Thymus (tissue), 11 donors: ENCODE results near the gene P3H2. TPM values are rescaled to one million over a fixed set of nuclear protein-coding genes. Genes with fewer than 3 reads are reported as not detected.

Source experiments
- DNase-seq, 9 donors: peaks; one replicate each; pipeline ENCODE4 v3.0.0-alpha.2; 2013; ENCODE audit warnings: low spot score in 9 of 9, low read depth in 6 of 9, missing footprints in 1 of 9
- H3K27ac ChIP-seq, 2 donors: one replicate each; pipeline ENCODE4 v1.5.1; 2013; ENCODE audit warnings: control low read depth in 1 of 2, low read depth in 1 of 2, low read length in 1 of 2, mild to moderate bottlenecking in 1 of 2, moderate library complexity in 1 of 2
- H3K27me3 ChIP-seq, 2 donors: one replicate each; pipeline ENCODE4 v1.5.1; 2013; ENCODE audit warnings: low read length in 1 of 2; ENCODE audit not compliant: control insufficient read depth in 2 of 2, insufficient read depth in 1 of 2
- H3K36me3 ChIP-seq, 2 donors: one replicate each; pipeline ENCODE4 v1.5.1; 2013; ENCODE audit warnings: low read length in 1 of 2, mild to moderate bottlenecking in 1 of 2, moderate library complexity in 1 of 2; ENCODE audit not compliant: control insufficient read depth in 2 of 2, insufficient read depth in 2 of 2
- H3K4me1 ChIP-seq, 2 donors: one replicate each; pipeline ENCODE4 v1.5.1; 2013; ENCODE audit warnings: low read length in 2 of 2; ENCODE audit not compliant: control insufficient read depth in 2 of 2, insufficient read depth in 2 of 2
- H3K4me3 ChIP-seq, 2 donors: one replicate each; pipeline ENCODE4 v1.5.1; 2013; ENCODE audit warnings: low read length in 2 of 2, control low read depth in 1 of 2, mild to moderate bottlenecking in 1 of 2
- H3K9me3 ChIP-seq, 2 donors: one replicate each; pipeline ENCODE4 v1.5.1; 2013; ENCODE audit warnings: low read length in 1 of 2, mild to moderate bottlenecking in 1 of 2; ENCODE audit not compliant: control insufficient read depth in 2 of 2, insufficient read depth in 1 of 2
- WGBS: extraction: QIAGEN DNeasy Blood & Tissue Kit; methylation state at CpG from one replicate; pipeline ENCODE4 v1.1.7; 2013; 5-methylcytosine and 5-hydroxymethylcytosine counted together
- polyA plus RNA-seq: library from polyadenylated mRNA; stranded (reverse); fragments of 200-250 nt; gene quantifications from one replicate; pipeline ENCODE4 v1.2.3, GENCODE V29; 2013
- total RNA-seq: library from RNA; stranded (reverse); fragments of 120-200 nt; gene quantifications from one replicate; pipeline ENCODE4 v1.2.4, GENCODE V29; 2013
- donor health status: healthy.

The P3H2 gene
- total and polyA plus RNA-seq, 2 donors: 5.9 to 8.0 TPM

- no peak overlapping the region for H3K4me3 ChIP-seq
- no peak overlapping the region for H3K27ac ChIP-seq
- H3K4me1 ChIP-seq: no peaks in the 10 kb centered on the region
- 65% methylated on average over 5 of the region's 5 CpGs for WGBS
- no peaks in the 10 kb centered on the region for H3K27me3 ChIP-seq
- H3K9me3 ChIP-seq: no peaks in the 10 kb centered on the region
- DNase-seq: no peak
- no peaks in the 10 kb centered on the region for H3K36me3 ChIP-seq
These were observed 138.3 kb downstream of the P3H2 start for GRCh38 chr3:189982321-189982945.

GRCh38 chr3:189981668-189982067 is 139.0 kb downstream of the P3H2 start:
- no peaks in the 10 kb centered on the region for H3K36me3 ChIP-seq
- H3K27ac ChIP-seq: no peak overlapping the region
- DNase-seq: no peak

GRCh38 chr3:189978753-189979152 is 141.9 kb downstream of the P3H2 start:
- Histone ChIP-seq H3K4me1 (no peaks in the 10 kb centered on the region), H3K4me3 (no peak overlapping the region), H3K27ac (no peak overlapping the region), H3K36me3 (no peaks in the 10 kb centered on the region), H3K27me3 (no peaks in the 10 kb centered on the region), H3K9me3 (no peaks in the 10 kb centered on the region)
- 72% methylated on average over 3 of the region's 3 CpGs for WGBS
- no peak for DNase-seq

More at GRCh38 chr3:189981668-189982067, 139.0 kb downstream of the P3H2 start:
- H3K9me3 ChIP-seq: no peaks in the 10 kb centered on the region
- H3K4me3 ChIP-seq: no peak overlapping the region
- no peaks in the 10 kb centered on the region for H3K4me1 ChIP-seq
- H3K27me3 ChIP-seq: no peaks in the 10 kb centered on the region

- no peaks in the 10 kb centered on the region for H3K27me3 ChIP-seq
- no peaks in the 10 kb centered on the region for H3K4me1 ChIP-seq
- H3K9me3 ChIP-seq: no peaks in the 10 kb centered on the region
- H3K27ac ChIP-seq: no peak overlapping the region
- no peaks in the 10 kb centered on the region for H3K36me3 ChIP-seq
- H3K4me3 ChIP-seq: no peak overlapping the region
- 83% methylated on average over 5 of the region's 5 CpGs for WGBS
- DNase-seq: no peak
These were observed 143.5 kb downstream of the P3H2 start for GRCh38 chr3:189977174-189977573.

- no peaks in the 10 kb centered on the region for H3K27me3 ChIP-seq
- H3K4me1 ChIP-seq: no peaks in the 10 kb centered on the region
- H3K36me3 ChIP-seq: no peaks in the 10 kb centered on the region
- WGBS: 88% methylated on average over 4 of the region's 4 CpGs
- no peak overlapping the region for H3K27ac ChIP-seq
- no peaks in the 10 kb centered on the region for H3K9me3 ChIP-seq
- no peak for DNase-seq
- no peak overlapping the region for H3K4me3 ChIP-seq
These were observed 145.2 kb downstream of the P3H2 start for GRCh38 chr3:189975391-189975990.

GRCh38 chr3:189974359-189974758 is 146.3 kb downstream of the P3H2 start:
- Histone ChIP-seq H3K4me3 (no peak overlapping the region), H3K9me3 (no peaks in the 10 kb centered on the region), H3K27ac (no peak overlapping the region), H3K4me1 (no peaks in the 10 kb centered on the region), H3K27me3 (no peaks in the 10 kb centered on the region), H3K36me3 (no peaks in the 10 kb centered on the region)
- 97% methylated on average over 12 of the region's 12 CpGs for WGBS
- no peak for DNase-seq

- H3K4me3 ChIP-seq: no peak overlapping the region
- H3K4me1 ChIP-seq: no peaks in the 10 kb centered on the region
- H3K27me3 ChIP-seq: no peaks in the 10 kb centered on the region
- DNase-seq: peak in 7 of 9 donors; percentile 31 to 75 (median 49)
- 34% methylated on average over 5 of the region's 5 CpGs for WGBS
- H3K27ac ChIP-seq: no peak overlapping the region
- no peaks in the 10 kb centered on the region for H3K36me3 ChIP-seq
- no peaks in the 10 kb centered on the region for H3K9me3 ChIP-seq
These were observed 153.3 kb downstream of the P3H2 start for GRCh38 chr3:189967254-189967865.

GRCh38 chr3:189966843-189967242 is 153.9 kb downstream of the P3H2 start:
- WGBS: 75% methylated on average over 5 of the region's 5 CpGs
- Histone ChIP-seq H3K4me1 (no peaks in the 10 kb centered on the region), H3K36me3 (no peaks in the 10 kb centered on the region), H3K9me3 (no peaks in the 10 kb centered on the region), H3K27ac (no peak overlapping the region), H3K4me3 (no peak overlapping the region), H3K27me3 (no peaks in the 10 kb centered on the region)
- no peak for DNase-seq

- H3K27ac ChIP-seq: no peak overlapping the region
- no peak overlapping the region for H3K4me3 ChIP-seq
- no peaks in the 10 kb centered on the region for H3K27me3 ChIP-seq
- no peaks in the 10 kb centered on the region for H3K9me3 ChIP-seq
- no peaks in the 10 kb centered on the region for H3K36me3 ChIP-seq
- 85% methylated on average over 9 of the region's 9 CpGs for WGBS
- H3K4me1 ChIP-seq: no peaks in the 10 kb centered on the region
- no peak for DNase-seq
These were observed 155.9 kb downstream of the P3H2 start for GRCh38 chr3:189964623-189965332.
